GM19452 (cell line): ENCODE measurements around the gene CUL4A.
A peak's percentile ranks its signal among the peaks of the same experiment; 100 is the strongest.

Experiments
- ATAC-seq: cut with Tn5 transposase; IDR thresholded peaks from one replicate; pipeline ENCODE4 v1.9.1; 2021; ENCODE audit not compliant: unreplicated experiment

Gene CUL4A

DNA sequence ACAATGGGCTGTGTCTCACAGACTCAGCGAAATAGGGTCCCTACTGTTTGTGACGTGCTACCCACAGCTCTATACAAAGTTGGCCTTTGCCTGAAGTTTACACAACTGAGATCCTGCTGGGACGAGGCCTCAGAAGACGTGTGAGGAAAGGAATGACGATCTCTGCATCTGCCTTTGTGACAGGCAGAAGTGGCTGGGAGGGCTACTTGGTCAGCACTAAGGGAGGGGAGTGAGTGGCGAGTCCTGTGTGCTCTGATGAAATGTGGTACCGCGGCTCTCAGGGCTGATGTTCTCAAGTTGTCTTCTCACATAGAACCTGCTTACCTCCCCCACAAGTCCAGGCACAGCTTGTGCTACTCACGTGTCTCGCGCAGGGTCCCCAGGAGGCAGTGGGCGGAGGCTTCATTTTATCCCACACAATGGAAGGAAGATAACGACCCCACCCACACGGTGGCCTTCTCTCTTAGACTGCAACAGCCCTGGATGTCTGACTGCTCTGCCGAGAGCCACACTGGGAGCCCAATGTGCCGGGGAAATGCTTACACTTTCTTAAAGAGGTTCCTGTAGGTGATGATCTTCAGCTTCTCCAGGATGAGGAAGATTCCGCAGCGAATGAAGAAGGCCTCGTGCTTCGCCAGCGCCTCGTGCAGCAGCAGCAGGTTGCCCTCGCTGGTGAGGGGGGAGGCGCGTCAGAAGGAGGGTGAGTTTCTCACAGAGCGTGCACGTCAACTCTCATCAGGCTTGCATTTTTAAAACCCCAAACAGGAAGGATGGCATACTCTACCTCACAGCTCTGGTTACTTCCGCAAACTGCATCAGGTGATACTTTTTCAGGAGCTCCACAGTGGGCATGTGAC, 29.8 kb upstream of the CUL4A start:
- no peak for ATAC-seq

DNA sequence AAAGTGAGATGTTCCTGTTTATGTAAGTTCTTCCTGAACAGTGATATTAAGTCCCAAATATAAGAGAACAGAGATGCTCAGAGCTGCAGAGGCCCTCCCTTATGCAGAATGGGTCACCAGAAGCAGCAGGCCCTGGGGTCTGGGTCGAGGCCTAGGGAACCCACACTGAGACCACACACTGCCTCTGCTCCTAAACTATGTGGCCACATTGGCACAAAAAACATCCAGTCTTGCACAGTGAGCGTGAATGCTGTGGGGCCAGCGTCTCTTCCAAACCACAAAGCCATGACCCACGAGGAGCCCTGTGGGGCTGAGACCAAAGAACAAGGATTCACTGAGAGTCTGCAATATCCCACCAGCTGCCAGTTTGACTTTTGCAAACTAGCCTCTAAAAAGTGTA, 27.4 kb upstream of the CUL4A start:
- ATAC-seq = no peak

DNA sequence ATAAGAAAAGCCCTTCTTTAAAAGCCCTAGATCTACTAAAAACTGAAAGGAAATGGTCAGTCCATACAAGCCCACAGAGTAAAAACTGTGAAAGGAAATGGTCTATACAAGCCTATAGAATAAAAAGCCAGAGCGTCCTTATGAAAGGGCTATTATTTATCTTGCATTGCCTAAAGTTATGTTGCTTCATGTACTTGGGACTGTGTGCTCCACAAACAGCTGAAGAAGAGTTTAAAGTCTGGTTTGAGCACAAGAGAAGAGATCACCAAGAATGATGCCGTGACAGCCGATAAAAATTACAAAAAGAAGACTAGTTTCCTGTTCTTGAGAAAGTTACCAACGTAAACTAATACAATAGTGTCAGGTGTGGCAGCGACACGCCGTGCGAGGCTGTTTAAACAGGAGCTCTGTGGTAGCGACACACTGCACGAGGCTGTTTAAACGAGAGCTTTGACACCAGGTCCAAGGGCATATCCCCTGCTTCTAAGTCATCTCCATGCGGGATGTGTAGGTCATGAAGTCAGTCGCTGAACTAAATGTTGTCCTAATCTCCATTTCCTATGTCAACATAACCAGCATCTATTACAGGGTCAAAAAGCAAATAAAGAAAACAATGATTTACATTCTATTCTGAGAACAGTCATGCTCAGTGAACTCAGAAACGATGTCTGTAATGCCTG, 25.8 kb upstream of the CUL4A start:
- ATAC-seq = no peak

- ATAC-seq = no peak
Observed at GRCh38 chr13:113184568-113185440, 24.6 kb upstream of the CUL4A start.

GRCh38 chr13:113186061-113186900, 23.1 kb upstream of the CUL4A start:
- ATAC-seq = peak; percentile 83

DNA sequence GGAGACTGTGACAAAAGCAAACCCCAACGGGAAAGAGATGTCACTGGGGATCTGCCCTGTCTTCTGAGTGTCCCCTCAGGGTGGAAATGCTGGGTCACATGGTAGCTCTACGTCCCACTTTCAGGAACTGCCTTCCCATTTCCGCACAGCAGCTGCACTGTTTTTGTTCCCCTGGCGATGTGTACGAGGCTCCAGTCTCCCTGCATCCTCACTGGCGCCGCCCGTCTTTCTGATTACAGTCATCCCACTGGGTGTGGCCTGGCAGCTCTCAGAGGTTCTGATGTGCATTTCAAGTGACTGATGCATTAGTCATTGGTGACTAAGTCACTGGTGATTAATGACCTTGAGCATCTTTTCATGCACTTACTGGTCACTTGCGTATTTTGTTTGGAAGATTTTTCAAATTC, 22.1 kb upstream of the CUL4A start:
- no peak for ATAC-seq

DNA sequence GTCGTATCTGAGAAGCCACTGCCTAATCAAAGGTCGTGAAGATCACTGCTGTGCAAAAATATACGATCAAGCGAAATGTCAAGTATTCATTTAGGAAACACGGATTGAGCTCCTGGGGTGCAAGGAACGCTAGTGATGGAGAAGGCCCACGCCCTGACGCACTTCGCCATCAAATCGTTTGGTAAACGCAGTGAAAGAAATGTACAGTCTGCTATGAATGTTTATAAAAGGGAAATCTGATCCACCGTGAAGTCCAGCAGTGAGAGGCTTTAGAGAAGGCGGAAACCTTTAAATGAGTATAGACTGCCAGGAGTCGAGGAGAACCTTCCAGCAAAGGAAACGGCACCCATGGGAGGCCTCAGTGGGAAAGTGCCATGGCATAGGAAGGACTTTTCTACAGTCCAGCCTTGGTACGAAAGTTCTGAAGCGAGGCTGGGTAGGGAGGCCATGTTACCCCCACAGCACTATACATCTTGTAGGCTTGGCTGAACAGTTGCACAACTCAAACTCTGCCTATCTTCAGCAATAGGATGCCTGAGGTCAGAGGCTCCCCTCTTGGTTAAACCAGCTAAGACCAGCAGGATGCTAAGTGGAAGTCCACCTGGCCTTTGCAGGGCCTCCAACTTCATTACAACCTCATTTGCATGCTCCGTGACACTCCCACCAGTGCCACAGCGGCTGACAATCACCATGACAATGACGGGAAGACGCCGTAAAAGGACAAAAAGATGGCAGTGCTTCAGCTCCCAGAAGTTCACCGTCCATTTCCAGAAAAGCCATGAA, 21.3 kb upstream of the CUL4A start:
- no peak for ATAC-seq

DNA sequence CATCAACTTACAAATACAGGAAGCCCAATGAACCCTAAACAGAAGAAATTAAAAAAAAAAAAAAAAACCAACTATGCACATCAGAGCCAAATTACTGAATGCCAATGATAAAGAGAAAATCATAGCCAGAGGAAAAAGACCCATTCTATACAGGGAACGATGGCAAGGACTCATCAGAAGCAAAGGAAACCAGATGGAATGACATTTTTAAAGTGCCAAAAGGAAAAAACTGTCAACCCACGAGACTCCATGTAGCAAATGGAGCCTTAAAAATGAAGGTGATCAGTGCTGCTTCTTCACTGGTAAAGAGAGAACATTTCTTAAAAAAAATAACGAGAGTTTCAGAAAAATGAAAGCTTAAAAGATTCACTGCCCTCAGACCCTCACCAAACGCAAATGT, 19.2 kb upstream of the CUL4A start:
- ATAC-seq = no peak

DNA sequence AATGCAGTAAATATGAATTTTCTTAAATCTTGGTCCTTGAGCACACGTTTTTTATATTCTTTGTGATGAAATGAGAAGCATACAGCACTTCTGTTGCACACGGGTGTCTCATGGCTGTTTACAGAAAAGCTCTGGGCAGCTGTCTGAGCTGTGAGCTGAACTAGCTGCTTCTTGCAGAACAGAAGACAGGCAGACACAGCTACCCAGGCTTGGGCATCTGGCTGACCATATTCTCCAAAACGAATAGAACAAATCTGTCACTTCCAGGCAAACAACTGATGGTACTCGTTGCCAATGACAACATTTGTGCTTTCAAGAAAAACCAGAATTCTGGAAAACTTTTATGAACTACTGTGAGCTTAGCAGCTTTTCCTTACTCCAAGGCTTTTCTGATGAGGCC, 17.1 kb upstream of the CUL4A start:
- ATAC-seq = no peak

DNA sequence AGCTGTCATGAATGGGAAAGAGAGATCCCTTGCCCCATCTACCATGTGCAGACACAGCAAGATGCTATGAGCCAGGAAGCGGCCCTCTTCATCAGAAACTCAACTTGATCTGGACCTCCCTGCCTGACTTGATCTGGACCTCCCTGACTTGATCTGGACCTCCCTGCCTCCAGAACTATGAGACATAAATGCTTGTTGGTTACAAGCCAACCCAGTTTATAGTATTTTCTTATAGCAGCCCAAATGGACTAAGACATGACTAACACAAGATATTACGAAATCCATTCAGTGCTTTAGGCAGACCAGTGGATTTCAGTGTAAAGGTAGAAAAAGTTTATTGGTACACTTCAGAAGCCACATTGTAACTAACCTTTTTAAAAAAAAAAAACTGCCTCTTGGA, 16.5 kb upstream of the CUL4A start:
- no peak for ATAC-seq

GRCh38 chr13:113195360-113195759, 14.1 kb upstream of the CUL4A start:
- no peak for ATAC-seq

- ATAC-seq = no peak
Observed at GRCh38 chr13:113196970-113197737, 12.3 kb upstream of the CUL4A start.

DNA sequence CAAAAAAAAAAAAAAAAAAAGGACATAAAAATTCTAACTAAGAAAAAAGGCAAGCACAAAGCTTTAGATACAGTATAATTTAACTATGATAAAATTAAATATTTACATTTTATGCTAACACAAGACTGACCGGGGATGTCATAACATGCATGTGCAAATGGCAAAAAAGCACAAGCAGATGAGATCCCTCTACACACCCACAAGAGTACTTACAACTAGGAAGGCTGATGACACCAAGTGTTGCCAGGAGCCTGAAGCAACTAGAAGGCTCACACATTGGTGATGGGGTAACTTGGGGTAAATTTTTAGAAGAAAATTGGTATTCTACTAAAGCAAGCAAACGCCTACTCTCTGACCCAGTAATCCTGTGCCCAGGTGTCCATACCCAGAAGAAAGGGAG, 7.6 kb upstream of the CUL4A start:
- no peak for ATAC-seq

GRCh38 chr13:113202912-113203311, 6.5 kb upstream of the CUL4A start:
- ATAC-seq = no peak

DNA sequence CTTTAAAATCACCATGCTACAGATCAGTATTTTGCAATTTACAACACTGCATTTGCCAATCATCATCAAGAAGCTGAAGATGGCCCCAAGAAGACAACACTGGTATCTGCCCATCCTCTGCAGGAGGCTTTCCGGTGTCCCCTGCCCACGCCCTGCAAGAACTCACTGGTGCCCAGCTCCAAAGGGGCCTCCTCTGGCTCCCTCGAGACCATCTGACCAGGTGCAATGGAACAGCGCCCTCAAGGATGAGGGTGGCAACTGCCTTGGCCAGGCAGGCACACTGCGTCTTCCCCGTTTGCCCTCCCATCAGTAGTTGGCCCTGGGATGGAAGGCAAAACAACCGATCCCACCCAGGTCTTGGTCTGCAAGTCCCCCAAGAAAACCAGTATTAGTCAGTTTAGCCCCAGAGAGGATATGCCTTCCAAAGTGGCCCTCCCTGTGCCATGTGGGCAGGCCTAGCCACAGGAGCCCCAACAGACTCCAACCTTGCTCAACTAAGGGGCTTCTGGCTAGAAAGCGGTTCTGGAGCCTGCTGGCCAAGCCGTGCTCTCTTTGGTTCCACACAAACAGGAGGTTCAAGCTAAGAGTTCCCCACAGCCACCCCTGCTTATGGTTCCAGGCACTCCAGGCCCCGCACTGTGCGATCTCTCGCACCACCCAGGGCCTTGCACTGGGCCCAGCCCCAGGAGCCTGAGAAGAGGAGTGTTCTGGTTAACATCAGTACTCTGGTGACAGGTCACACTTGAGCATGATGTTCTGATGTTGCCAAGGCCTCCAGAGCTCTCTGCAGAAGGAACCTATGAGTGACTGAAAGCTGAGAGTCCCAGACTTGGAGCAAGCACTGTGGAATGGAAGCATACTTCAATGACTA, 5.7 kb upstream of the CUL4A start:
- no peak for ATAC-seq

DNA sequence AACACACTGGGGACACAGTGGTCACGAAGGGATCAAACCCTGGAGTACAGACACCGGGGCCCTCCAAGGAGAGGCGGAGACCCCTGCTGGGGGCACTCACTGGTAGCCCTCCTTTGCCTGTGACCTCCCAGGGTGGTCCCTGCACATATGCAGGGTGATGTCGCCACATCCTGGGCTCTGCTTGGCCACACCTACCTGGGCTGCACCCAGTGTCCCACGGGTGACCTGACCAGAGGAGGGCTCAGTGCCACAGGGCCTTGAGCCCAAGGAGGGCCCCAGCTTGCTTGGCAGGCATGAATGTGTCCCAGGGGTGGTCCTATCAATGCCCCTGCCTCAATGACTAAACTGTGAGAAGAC, 5.1 kb upstream of the CUL4A start:
- no peak for ATAC-seq

DNA sequence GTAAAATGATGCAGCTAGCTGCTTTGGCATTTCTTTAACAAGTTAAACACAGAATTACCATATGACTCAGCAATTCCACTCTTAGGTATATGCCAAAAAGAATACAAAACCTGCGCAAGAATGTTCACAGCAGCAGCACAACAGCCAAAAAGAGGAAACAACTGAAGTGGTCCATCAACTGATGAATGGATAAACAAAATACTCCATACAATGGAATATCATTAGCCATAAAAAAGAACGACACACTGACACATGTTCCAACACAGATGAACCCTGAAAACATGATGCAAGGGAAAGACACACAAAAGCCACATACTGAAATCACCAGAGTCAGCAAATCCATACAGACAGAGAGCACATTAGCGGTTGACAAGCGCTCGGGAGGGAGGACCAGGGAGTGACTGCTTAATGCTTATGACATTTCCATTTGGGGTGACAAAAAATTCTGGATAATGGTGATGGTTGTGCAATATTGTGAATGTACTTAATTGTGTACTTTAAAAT, 3.9 kb upstream of the CUL4A start:
- ATAC-seq = no peak

- no peak for ATAC-seq
Observed at GRCh38 chr13:113207460-113207859, 2.0 kb upstream of the CUL4A start.
